HG02870 (cell line): Measurements from ENCODE around the gene CTNS.

Experiments used
- ATAC-seq: cut with Tn5 transposase; IDR thresholded peaks from one replicate; pipeline ENCODE4 v1.9.1; 2021; ENCODE audit warnings: mild to moderate bottlenecking, moderate library complexity; ENCODE audit not compliant: unreplicated experiment

CTNS gene

GRCh38 chr17:3636154-3636907 is at the start of gene CTNS, which contains the start of gene SHPK:
Gene CTNS (plus strand): TSS chr17:3636760. CDS start chr17:3640207, 3,447 bp downstream.
Gene SHPK (minus strand): TSS chr17:3636250. CDS start chr17:3636219, 31 bp downstream.
- peak; percentile 92 for ATAC-seq

- ATAC-seq = no peak
Measured at GRCh38 chr17:3589784-3590183, 46.8 kb upstream of the CTNS start.

- ATAC-seq = no peak
Measured at GRCh38 chr17:3590231-3590630, 46.3 kb upstream of the CTNS start.

GRCh38 chr17:3590768-3591167 is 45.8 kb upstream of the CTNS start:
- ATAC-seq = no peak

GRCh38 chr17:3592216-3592860 is 44.2 kb upstream of the CTNS start:
- ATAC-seq = no peak

- no peak for ATAC-seq
Measured at GRCh38 chr17:3593384-3593783, 43.2 kb upstream of the CTNS start.

- ATAC-seq = no peak
Measured at GRCh38 chr17:3594051-3594800, 42.3 kb upstream of the CTNS start.

- no peak for ATAC-seq
Measured at GRCh38 chr17:3594976-3595375, 41.6 kb upstream of the CTNS start.

- ATAC-seq = no peak
Measured at GRCh38 chr17:3596804-3597464, 39.6 kb upstream of the CTNS start.

- ATAC-seq = no peak
Measured at GRCh38 chr17:3598078-3598477, 38.5 kb upstream of the CTNS start.

- ATAC-seq = no peak
Measured at GRCh38 chr17:3600529-3601205, 35.9 kb upstream of the CTNS start.

GRCh38 chr17:3602499-3602898 is 34.1 kb upstream of the CTNS start:
- no peak for ATAC-seq

GRCh38 chr17:3603119-3603869 is 33.3 kb upstream of the CTNS start:
- ATAC-seq = no peak

GRCh38 chr17:3603870-3604259 is 32.7 kb upstream of the CTNS start:
- ATAC-seq = no peak

- no peak for ATAC-seq
Measured at GRCh38 chr17:3609689-3610088, 26.9 kb upstream of the CTNS start.

GRCh38 chr17:3610523-3610922 is 26.0 kb upstream of the CTNS start:
- ATAC-seq = no peak

- no peak for ATAC-seq
Measured at GRCh38 chr17:3613124-3613523, 23.4 kb upstream of the CTNS start.

GRCh38 chr17:3615160-3615870 is 21.2 kb upstream of the CTNS start:
- no peak for ATAC-seq

- ATAC-seq = no peak
Measured at GRCh38 chr17:3621146-3621720, 15.3 kb upstream of the CTNS start.
